ENCODE data around the gene HMGCLL1. TPM values are rescaled to one million over a fixed set of nuclear protein-coding genes. Genes with fewer than 3 reads are reported as not detected.
A peak's percentile ranks its signal among the peaks of the same experiment; 100 is the strongest.

Gene HMGCLL1
- total RNA-seq, 1 donor from 2014 or later = 4.3 TPM

GRCh38 chr6:55448451-55448850 lies 130.5 kb downstream of the HMGCLL1 start:
- DNase-seq (no peak), ATAC-seq (no peak)
- Histone ChIP-seq H3K4me3 (no peak overlapping the region), H3K4me1 (no peaks in the 10 kb centered on the region), H3K36me3 (no peaks in the 10 kb centered on the region), H3K27me3 (ENCODE audit: low read depth) (no peaks in the 10 kb centered on the region), H3K9me3 (no peaks in the 10 kb centered on the region), H3K27ac (no peak overlapping the region)
- TF ChIP-seq CTCF (IDR thresholded peaks at IDR 0.05) = no peak
- intact Hi-C loops (cut with DNase I) = no loop called here

- no peak for DNase-seq
- H3K4me3 ChIP-seq = no peak overlapping the region
- no peaks in the 10 kb centered on the region for H3K36me3 ChIP-seq
- no peaks in the 10 kb centered on the region for H3K9me3 ChIP-seq
- no peak for TF ChIP-seq CTCF (IDR thresholded peaks at IDR 0.05)
- H3K27me3 ChIP-seq (ENCODE audit: low read depth) = no peaks in the 10 kb centered on the region
- intact Hi-C loops (cut with DNase I) = no loop called here
- no peaks in the 10 kb centered on the region for H3K4me1 ChIP-seq
- H3K27ac ChIP-seq = no peak overlapping the region
- no peak for ATAC-seq
These were observed 131.1 kb downstream of the HMGCLL1 start for GRCh38 chr6:55447891-55448290.

GRCh38 chr6:55445648-55446204 lies 133.3 kb downstream of the HMGCLL1 start:
- no peak overlapping the region for H3K4me3 ChIP-seq
- H3K4me1 ChIP-seq = no peaks in the 10 kb centered on the region
- no peak for ATAC-seq
- H3K27me3 ChIP-seq (ENCODE audit: low read depth) = no peaks in the 10 kb centered on the region
- no peak for DNase-seq
- peak; percentile 43 for TF ChIP-seq CTCF (IDR thresholded peaks at IDR 0.05)
- no peaks in the 10 kb centered on the region for H3K9me3 ChIP-seq
- no peaks in the 10 kb centered on the region for H3K36me3 ChIP-seq
- H3K27ac ChIP-seq = no peak overlapping the region
- intact Hi-C loops (cut with DNase I) = no loop called here

GRCh38 chr6:55443238-55444134 lies 135.5 kb downstream of the HMGCLL1 start:
- intact Hi-C loops (cut with DNase I) = no loop called here
- H3K27me3 ChIP-seq (ENCODE audit: low read depth) = no peaks in the 10 kb centered on the region
- ATAC-seq (peak in 1 of 2 donors; percentile 62), DNase-seq (no peak)
- no peak overlapping the region for H3K27ac ChIP-seq
- H3K4me1 ChIP-seq = no peaks in the 10 kb centered on the region
- no peaks in the 10 kb centered on the region for H3K36me3 ChIP-seq
- no peaks in the 10 kb centered on the region for H3K9me3 ChIP-seq
- no peak overlapping the region for H3K4me3 ChIP-seq
- no peak for TF ChIP-seq CTCF (IDR thresholded peaks at IDR 0.05)

GRCh38 chr6:55438203-55438602 lies 140.8 kb downstream of the HMGCLL1 start:
- H3K36me3 ChIP-seq = no peaks in the 10 kb centered on the region
- H3K27ac ChIP-seq = no peak overlapping the region
- no peak for ATAC-seq
- H3K9me3 ChIP-seq = no peaks in the 10 kb centered on the region
- intact Hi-C loops (cut with DNase I) = no loop called here
- no peaks in the 10 kb centered on the region for H3K4me1 ChIP-seq
- H3K4me3 ChIP-seq = no peak overlapping the region
- H3K27me3 ChIP-seq (ENCODE audit: low read depth) = no peaks in the 10 kb centered on the region
- TF ChIP-seq CTCF (IDR thresholded peaks at IDR 0.05) = no peak
- no peak for DNase-seq
